ENCODE measurements around the gene RBM8A. TPM values are rescaled to one million over a fixed set of nuclear protein-coding genes. Genes with fewer than 3 reads are reported as not detected.

Gene RBM8A
- total and polyA plus RNA-seq, 9 of the 15 experiments (the other 6 are each of a cell fraction or from before 2014, with no cell fraction given), result 215 to 1,035 (median 291) TPM

DNA sequence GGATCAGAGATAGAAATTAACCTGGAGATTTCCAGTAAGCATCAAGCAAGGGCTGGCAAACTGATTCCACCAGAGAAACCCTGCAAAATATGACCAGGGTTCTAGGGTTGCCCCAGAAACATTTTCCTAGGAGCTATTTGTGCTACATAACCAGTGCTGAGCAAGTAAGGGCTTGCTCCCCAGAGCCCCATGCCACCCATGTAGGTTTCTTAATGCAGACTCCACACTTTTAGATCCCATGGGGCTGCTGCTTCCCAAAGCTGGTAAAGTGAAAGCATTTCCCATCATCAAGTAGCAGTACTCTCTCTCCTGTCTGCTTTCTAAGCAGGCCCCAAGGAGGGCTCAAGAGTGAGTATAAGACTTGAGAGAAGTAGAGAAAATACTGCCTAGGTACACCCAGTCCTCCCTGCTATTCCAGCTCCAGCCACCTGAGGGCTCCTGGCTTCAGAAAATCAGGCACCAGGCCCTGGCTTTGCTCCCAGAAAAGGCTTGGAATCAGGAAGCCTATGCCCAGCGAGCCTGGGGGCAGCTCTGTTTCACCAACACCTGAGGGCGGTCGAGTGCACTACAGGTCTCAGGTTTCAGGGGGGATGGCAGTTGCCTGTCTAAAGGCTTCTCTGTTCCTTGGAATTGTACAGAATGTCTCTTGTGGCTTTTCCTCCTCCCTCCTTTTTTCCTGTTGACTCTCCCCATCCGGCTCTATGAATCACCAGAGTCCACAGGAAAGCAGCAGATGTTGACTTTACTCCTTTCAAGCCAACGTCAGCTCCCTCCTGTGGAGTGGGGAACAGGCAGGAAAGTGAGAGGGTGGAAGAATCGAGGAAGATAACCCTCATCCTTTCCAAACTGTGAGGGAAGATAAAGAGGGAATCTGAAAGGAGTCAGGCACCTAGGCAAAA is 35.4 kb downstream of the RBM8A start:
- Histone ChIP-seq H3K27ac (ENCODE audit: extremely low read depth, low read depth, low read length) (peak overlapping the region; percentile 40; the same call in 2 of the 3 replicates), H3K9me1 (ENCODE audit: control insufficient read depth, insufficient read depth, low read length) (no peaks in the 10 kb centered on the region), H3K4me1 (replicated peaks in 1 of 2; ENCODE audit: control insufficient read depth in 2 of 2, insufficient read depth in 2 of 2, low read length in 2 of 2) (peaks cover 15 to 28% of the 10 kb centered on the region in 2 experiments), H3K9me3 (replicated peaks; ENCODE audit: control insufficient read depth, insufficient read depth, low read depth, low read length) (no peaks in the 10 kb centered on the region), H3K9ac (ENCODE audit: insufficient read depth in 1 of 2, low read depth in 2 of 2, low read length in 2 of 2) (peak overlapping the region; percentile 45 to 85; a peak in 3 of 4 replicates), H3K4me3 (peak overlapping the region; percentile 4; the same call in 1 of the 2 replicates), H3K4me2 (ENCODE audit: insufficient read depth, low read length) (peak overlapping the region; percentile 72), H4K20me1 (replicated peaks; ENCODE audit: control insufficient read depth, insufficient read depth, low read length) (no peaks in the 10 kb centered on the region), H3K79me2 (ENCODE audit: control insufficient read depth, insufficient read depth, low read length) (no peaks in the 10 kb centered on the region), H2AFZ (ENCODE audit: low read depth, low read length) (peak overlapping the region; percentile 93), H3K36me3 (ENCODE audit: control insufficient read depth, insufficient read depth, low read length) (no peaks in the 10 kb centered on the region), H3K27me3 (ENCODE audit: control insufficient read depth in 2 of 2, insufficient read depth in 2 of 2, low read length in 2 of 2) (no peaks in the 10 kb centered on the region)
- WGBS (ENCODE audit: insufficient coverage, low coverage, missing lambda C conversion rate), result under 1% methylated on average over 6 of the region's 6 CpGs
- FAIRE-seq, result peak; percentile 95
- peak; percentile 86 to 89 (median 87) for DNase-seq (ENCODE audit: extremely low read depth in 1 of 4, low spot score in 3 of 4)
- CTCF ChIA-PET (ENCODE audit: low intra/inter-chr PET ratio), result interaction anchor here (0.6 to 2.6 kb wide), 7 partner anchors 18 to 122 kb away, joined by 3 to 32 read pairs (median 5); partner anchors contain the start of gene ITGA10
- POLR2A ChIA-PET, result interaction anchor here (0.7 to 1.9 kb wide), 13 partner anchors 12 to 160 kb away, joined by 3 to 11 read pairs (median 4); partner anchors contain the start of genes ANKRD34A, PIAS3, POLR3GL and RBM8A
- no TSS peak for BruUV-seq (replicated peaks)
- intact Hi-C loops (cut with micrococcal nuclease), result loop anchor here (1.0 to 2.0 kb wide), 5 partner anchors 18 to 121 kb away; partner anchors contain the start of genes ITGA10 and NUDT17
- ATAC-seq, result peak; percentile 92
- in situ Hi-C loops (cut with MboI), result no loop called here
- peak; percentile 85; the same call in 1 of the 2 replicates for TF ChIP-seq ZNF12 (CRISPR knock-in tag; IDR thresholded peaks at IDR 0.05)
- TF ChIP-seq ETV1 (tag; conservative IDR thresholded peaks at IDR 0.05; ENCODE audit: low read depth), result peak; percentile 67
- no peak for TF ChIP-seq SMARCC2 (IDR thresholded peaks at IDR 0.05; ENCODE audit: low read depth)
- TF ChIP-seq STAG1 (CRISPR knock-in tag; IDR thresholded peaks at IDR 0.05; ENCODE audit: borderline replicate concordance), result peak; percentile 70; the same call in 1 of the 2 replicates
- TF ChIP-seq SMARCA4 (IDR thresholded peaks at IDR 0.05), result peak; percentile 66; the same call in 1 of the 2 replicates
- TF ChIP-seq ESRRA (IDR thresholded peaks at IDR 0.05; ENCODE audit: borderline replicate concordance, low read depth), result no peak
- TF ChIP-seq, protein P1, sequence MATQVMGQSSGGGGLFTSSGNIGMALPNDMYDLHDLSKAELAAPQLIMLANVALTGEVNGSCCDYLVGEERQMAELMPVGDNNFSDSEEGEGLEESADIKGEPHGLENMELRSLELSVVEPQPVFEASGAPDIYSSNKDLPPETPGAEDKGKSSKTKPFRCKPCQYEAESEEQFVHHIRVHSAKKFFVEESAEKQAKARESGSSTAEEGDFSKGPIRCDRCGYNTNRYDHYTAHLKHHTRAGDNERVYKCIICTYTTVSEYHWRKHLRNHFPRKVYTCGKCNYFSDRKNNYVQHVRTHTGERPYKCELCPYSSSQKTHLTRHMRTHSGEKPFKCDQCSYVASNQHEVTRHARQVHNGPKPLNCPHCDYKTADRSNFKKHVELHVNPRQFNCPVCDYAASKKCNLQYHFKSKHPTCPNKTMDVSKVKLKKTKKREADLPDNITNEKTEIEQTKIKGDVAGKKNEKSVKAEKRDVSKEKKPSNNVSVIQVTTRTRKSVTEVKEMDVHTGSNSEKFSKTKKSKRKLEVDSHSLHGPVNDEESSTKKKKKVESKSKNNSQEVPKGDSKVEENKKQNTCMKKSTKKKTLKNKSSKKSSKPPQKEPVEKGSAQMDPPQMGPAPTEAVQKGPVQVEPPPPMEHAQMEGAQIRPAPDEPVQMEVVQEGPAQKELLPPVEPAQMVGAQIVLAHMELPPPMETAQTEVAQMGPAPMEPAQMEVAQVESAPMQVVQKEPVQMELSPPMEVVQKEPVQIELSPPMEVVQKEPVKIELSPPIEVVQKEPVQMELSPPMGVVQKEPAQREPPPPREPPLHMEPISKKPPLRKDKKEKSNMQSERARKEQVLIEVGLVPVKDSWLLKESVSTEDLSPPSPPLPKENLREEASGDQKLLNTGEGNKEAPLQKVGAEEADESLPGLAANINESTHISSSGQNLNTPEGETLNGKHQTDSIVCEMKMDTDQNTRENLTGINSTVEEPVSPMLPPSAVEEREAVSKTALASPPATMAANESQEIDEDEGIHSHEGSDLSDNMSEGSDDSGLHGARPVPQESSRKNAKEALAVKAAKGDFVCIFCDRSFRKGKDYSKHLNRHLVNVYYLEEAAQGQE (IDR thresholded peaks at IDR 0.05; ENCODE audit: borderline replicate concordance), result peak; percentile 91
- TF ChIP-seq, protein P1 (CRISPR knock-in tag; IDR thresholded peaks at IDR 0.05; ENCODE audit: low read depth), result no peak
- no peak for TF ChIP-seq BHLHE40 (IDR thresholded peaks at IDR 0.05; ENCODE audit: low read length)
- 0 out of 2 replicates have a peak, but pooled peaks have one; percentile 31 for TF ChIP-seq DMBX1 (CRISPR knock-in tag; IDR thresholded peaks at IDR 0.05; ENCODE audit: borderline replicate concordance)
- TF ChIP-seq ZNF589 (CRISPR knock-in tag; IDR thresholded peaks at IDR 0.05; ENCODE audit: low read depth), result peak; percentile 20; the same call in 1 of the 2 replicates
- TF ChIP-seq CREB1 (IDR thresholded peaks at IDR 0.05), result no peak
- TF ChIP-seq CREB1 (CRISPR knock-in tag; IDR thresholded peaks at IDR 0.05), result 0 out of 2 replicates have a peak, but pooled peaks have one; percentile 11
- peak; percentile 36; the same call in 1 of the 2 replicates for TF ChIP-seq SMAD4 (CRISPR knock-in tag; conservative IDR thresholded peaks at IDR 0.05)

Measured in K562 (cell line).